T1000 (cell line): Measurements from ENCODE around the gene GSTT4.
"Not testable (repeated sequence)": the region's sequence is repeated elsewhere in the genome, so short reads cannot be mapped to it uniquely, and the experiment has no call there.

Experiments
- DNase-seq: peaks from one replicate; lab custom pipeline; 2025; ENCODE audit warnings: mixed read lengths; lab: John Stamatoyannopoulos, UW

Gene GSTT4

GRCh38 chr22:24024354-24024753 is 19.1 kb upstream of the GSTT4 start:
- no peak for DNase-seq

DNA sequence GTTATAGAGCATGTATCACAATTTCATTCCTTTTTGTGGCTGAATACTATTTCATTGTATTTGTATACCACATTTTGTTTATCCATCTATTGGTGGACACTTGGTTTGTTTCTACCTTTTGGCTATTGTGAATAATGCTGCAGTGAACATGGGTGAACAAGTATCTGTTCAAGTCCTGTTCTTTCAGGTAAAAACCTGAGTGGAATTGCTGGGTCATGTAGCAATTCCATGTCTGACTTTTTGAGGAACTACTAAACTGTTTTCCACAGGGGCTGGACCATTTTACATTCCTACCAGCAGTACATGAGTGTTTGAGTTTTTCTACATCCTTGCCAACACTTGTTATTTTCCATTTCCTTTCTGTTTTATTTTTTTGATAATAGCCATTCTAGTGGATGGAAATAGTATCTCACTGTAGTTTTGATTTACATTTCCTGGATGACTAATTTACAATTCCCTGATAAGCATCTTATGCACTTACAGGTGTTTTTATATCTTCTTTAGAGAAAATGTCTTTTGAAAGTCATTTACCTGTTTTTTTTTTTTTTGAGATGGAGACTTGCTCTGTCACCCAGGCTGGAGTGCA is 18.0 kb upstream of the GSTT4 start:
- no peak for DNase-seq

GRCh38 chr22:24021304-24021703 is 16.1 kb upstream of the GSTT4 start:
- no peak for DNase-seq

GRCh38 chr22:24016156-24016555 is 10.9 kb upstream of the GSTT4 start:
- DNase-seq = no peak

DNA sequence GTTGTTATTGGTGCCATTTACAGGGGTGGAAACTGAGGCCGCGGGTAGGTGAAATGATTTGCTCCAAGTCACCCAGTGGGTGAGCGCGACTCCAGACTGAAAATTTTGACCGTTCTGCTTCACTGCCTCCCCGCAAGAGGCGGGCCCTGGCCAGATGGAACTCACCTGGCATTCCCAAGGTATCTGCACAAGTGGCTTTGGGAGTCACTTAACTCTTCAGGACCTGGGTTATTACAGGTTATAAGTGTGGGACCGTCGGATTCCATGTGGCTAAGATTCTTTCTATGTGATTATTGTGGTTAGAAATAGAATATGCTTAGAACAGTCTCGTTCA is 6.4 kb upstream of the GSTT4 start:
- no peak for DNase-seq

DNA sequence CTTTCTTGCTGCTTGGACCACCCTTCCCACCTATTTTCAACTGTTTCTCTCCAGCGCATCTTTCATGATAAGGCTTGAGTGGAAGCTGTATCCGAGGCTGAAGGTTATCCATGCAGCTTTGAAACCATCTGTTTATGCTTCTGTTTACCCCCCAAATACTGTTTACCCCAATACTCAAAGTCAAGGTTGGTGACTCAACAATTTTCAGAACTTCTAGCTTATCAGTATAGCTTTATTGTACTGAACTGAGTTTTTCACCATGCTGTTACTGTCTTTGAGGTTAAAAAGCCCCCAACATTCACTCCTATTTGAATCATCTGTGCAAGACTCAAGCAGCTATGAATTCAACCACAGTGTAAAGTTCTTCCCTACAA is 4.8 kb upstream of the GSTT4 start:
- no peak for DNase-seq

DNA sequence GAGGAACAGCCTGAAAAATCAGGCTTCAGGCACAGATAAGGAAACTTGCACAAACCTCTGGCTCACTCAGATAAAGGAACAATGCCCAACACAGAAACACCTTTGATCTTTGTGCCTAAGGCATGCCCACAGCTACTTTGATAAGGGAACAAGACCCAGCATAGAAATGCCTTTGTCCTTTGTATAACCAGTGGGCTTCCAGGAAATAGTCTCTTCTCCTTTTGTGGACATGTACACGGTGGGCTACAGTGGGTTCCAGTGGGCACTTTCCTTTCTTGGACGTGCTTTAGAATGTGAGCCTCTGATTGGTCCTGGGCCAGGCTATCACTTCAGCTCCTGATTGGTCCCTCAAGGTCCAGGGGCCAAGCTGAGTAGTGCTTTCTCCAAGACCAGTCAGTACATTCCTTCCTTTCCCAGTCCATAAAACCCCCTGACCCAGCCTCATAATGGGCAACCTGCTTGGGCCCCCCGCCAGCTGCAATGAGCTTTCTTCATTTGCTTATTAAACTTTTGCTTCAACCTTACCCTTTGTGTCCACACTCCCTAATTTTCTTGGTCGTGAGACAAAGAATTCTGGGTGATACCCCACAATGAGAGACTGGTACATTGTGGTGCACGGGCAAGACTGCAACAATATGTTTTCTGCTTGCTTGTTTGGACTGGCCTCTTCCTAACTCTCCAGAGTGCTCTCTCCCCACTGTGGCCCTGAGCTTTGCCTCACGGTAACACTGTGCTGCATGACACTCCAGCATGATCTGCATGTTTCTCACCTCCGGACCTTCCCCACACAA is 4.2 kb upstream of the GSTT4 start:
- no peak for DNase-seq

- DNase-seq = no peak
Observed at GRCh38 chr22:24008381-24009226, 3.4 kb upstream of the GSTT4 start.

DNA sequence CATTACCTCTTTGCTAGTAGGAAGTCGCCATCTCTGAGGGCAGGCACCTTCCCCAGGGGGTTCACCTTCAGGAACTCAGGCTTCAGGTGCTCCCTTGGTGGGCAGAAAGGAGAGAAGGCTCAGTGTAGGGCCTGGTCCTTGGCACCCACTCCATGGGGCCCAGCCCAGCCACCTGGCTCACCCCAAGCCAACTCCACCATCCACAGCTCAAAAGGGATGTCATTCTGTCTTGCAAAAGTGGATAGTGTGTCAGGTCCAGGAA is 2.7 kb upstream of the GSTT4 start:
- no peak for DNase-seq

GRCh38 chr22:24007253-24008021 is 2.2 kb upstream of the GSTT4 start:
- no peak for DNase-seq

DNA sequence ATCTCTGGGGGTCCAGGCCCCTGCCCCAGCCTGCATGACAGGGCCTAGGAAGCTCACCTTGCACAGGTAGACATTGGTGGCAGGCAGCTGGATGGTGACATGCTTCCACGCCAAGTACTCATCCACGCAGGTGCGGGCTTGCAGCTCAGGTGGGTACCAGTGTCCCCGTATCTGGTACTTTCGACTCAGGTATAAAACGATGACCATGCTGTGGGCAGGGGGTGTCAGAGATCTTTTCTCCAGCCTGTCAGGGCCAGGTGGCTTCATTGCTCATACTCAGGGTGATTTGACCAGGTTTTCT is 1.6 kb upstream of the GSTT4 start:
- no peak for DNase-seq

DNA sequence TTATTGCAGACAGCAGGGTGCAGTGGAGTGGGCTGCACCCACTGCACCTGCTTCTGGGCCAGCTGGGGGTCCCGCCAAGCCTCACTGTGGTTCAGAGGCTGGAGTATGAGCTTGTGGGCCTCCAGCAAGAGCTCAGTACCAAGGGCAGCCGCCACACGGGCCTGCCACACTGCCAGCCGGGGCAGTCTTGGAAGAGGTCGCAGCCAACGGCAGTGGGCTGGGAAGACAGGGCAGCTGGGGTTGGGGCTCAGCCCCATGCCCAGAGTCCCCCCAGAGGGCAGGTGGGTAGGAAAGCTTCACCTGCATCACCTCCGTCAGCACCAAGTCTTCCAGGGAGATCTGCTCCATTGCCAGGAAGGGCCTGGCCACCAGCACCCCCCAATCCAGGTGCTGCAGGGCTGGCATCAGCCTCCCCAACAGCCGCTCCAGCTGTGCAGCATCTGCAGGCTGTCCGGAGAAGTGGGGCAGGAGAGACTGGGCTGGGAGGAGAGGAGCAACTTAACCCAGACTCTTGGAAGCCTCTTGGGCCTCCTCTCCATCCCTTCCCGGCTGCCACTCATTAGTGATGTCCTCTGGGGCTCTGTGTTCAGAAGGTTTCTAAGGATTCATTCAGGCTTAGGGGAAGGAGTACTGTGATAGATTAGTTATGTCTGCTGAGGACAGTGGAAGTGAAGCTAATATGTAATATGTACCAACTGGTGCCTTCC is 1.1 kb upstream of the GSTT4 start:
- no peak for DNase-seq

DNA sequence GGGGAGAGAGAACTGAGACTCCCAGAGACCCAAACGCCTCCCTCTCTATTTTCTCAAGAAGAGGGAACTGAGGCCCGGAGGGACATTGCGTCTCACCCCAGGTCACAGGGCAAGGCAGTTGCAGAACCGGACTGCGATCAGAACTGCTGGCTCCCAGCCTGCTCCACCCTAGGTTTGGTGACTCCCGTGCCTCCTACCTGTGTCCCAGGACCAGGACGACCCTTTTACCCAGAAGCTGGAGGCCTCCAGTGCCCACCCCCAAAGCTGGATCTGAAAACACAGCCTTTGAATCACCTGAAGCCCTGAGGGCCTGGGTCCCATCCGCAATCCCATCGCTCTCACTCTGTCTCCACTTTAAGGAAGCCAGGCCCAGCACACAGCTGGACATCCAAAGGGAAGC is 1.4 kb downstream of the GSTT4 start:
- no peak for DNase-seq

DNA sequence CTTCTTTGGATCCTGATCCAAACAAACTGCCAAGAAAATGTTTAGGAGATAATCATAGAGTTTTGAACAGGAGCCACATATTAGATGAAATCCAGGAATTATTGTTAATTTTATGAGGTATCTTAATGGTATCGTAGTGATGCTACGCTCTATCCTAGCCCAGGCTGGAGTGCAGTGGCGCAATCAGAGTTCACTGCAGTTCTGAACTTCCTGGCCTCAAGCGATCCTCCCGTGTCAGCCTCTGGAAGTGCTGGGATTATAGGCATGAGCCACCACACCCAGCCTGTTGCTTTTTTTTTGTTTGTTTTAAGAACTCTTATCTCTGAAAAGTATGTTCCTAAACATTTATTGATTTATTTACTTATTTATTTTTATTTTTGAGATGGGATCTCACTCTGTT is 2.4 kb downstream of the GSTT4 start:
- no peak for DNase-seq

DNA sequence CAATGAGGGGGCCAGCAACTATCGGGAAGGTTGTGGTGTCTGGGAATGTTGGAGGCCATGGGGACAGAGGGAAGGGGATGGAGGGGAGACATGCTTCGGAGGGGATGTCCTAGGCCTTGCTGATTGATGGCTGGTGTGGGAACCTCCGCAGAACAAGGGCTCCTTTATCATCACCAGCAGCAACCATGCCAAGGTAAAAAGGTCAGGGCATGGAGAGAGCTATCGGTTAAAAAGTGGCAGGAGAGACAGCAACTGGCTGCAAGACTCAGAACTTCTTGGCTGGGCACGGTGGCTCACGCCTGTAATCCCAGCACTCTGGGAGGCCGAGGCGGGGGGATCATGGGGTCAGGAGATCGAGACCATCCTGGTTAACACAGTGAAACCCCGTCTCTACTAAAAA is 3.0 kb downstream of the GSTT4 start:
- no peak for DNase-seq

- DNase-seq = no peak
Observed at GRCh38 chr22:24001314-24001713, 3.9 kb downstream of the GSTT4 start.

- not testable (repeated sequence) for DNase-seq
Observed at GRCh38 chr22:23999779-24000178, 5.5 kb downstream of the GSTT4 start.

DNA sequence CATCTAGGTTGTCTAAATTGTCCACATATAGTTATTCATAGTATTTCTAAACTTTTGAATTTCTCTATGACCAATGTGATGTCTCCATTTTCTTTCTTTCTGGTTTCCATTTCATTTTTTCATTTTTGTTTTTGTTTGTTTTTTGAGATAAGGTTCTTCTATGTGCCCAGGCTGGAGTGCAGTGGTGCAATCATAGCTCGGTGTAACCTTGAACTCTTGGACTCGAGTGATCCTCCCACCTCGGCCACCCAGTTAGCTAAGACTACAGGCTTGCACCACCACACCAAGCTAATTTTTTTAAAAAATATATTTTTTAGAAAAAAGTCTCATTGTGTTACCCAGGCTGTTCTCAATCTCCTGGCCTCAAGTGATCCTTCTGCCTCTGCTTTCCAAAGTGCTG is 8.2 kb downstream of the GSTT4 start:
- no peak for DNase-seq

DNA sequence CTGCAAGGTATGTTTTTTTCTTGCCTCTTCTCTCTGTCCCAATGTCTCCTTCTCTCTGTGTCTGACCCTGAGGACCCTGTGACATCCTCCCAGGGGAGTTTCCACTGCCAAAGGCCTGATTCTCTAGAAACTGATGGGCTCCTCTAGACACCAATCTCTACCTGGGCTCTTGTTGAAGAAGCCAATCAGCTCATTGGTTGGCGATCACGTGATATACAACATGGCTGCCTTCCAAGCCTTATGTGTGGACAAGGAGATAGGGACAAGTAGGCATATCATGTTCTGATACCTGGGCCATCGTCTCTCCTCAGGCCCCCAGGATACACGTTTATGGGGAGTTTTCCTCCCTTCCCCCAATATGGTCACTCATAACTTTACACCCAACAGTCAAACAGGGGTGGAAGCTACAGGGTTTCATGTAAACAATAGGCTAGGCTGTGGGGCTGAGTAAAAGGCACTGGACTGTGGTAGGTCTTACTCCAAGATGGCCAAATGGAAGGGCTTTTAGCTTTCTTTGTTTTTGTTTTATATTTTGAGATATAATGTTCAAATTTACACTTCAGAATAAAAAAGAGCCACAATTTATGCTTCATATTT is 11.6 kb downstream of the GSTT4 start:
- not testable (repeated sequence) for DNase-seq

DNA sequence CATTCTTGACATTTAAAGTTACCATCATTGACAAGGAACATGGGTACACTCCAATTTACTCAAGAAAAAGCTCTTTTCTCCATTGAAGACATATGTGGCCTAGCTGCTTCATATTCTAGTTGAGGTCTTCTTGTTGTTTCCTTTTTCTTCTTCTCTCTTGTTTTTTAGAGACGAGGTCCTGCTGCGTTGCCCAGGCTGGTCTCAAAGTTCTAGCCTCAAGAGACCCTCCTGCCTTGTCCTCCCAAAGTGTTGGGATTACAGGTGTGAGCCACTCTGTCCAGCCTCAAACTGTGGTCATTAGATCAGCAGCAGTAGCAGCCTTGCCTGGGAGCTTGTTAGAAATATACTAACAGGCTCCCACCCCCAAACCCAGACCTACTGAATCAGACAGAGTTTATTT is 12.2 kb downstream of the GSTT4 start:
- not testable (repeated sequence) for DNase-seq

GRCh38 chr22:23989583-23990244 is 15.5 kb downstream of the GSTT4 start:
- DNase-seq = not testable (repeated sequence)
